Astrocyte of the spinal cord (primary cell): ENCODE data around the gene TES.
"Not testable (repeated sequence)": the region's sequence is repeated elsewhere in the genome, so short reads cannot be mapped to it uniquely, and the experiment has no call there.

ENCODE experiments used
- DNase-seq: peaks from one replicate; pipeline ENCODE4 v3.0.0; 2011; ENCODE audit warnings: low read depth, low spot score
- H3K4me3 ChIP-seq: 2 replicates; pipeline ENCODE4 v1.5.1; 2011; ENCODE audit warnings: low read depth, mild to moderate bottlenecking, low read length, moderate library complexity
- CTCF ChIP-seq: IDR thresholded peaks from 2 replicates; pipeline ENCODE4 v1.5.1; 2012; ENCODE audit warnings: low read depth, mild to moderate bottlenecking, low read length, inconsistent platforms
- in situ Hi-C: cut with HindIII; loops from 2 replicates; pipeline ENCODE4 v1.10.0; 2017; ENCODE audit warnings: low sequenced_read_pairs

Gene TES

GRCh38 chr7:116173051-116174028 is 37.0 kb upstream of the TES start:
- DNase-seq = peak; percentile 77
- H3K4me3 ChIP-seq = no peak overlapping the region
- in situ Hi-C loops = no loop called here
- TF ChIP-seq CTCF = peak; percentile 36

- in situ Hi-C loops, H3K4me3 ChIP-seq, DNase-seq: not testable (repeated sequence)
Observed at GRCh38 chr7:116175095-116175494, 35.2 kb upstream of the TES start.

DNA sequence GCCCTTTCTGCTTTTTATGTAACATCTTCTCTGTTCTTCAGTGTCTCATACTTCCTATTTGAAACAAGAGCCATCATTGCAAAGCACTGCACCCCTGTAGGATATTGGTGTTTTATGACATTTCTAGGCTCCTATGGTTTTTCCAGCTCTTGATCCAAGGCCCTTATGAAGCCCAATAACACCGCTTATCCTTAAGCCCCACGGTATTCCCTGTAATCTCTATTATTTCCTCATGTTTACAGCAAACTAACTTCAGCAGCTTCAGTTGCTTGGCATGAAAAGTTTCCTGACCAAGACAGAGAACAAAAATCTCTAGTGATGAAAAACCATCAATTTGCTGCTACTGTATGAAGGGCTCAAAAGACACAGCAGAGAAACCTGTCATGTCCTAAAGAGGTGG is 34.1 kb upstream of the TES start:
- H3K4me3 ChIP-seq = no peak overlapping the region
- no peak for DNase-seq
- in situ Hi-C loops = no loop called here
- TF ChIP-seq CTCF = no peak

DNA sequence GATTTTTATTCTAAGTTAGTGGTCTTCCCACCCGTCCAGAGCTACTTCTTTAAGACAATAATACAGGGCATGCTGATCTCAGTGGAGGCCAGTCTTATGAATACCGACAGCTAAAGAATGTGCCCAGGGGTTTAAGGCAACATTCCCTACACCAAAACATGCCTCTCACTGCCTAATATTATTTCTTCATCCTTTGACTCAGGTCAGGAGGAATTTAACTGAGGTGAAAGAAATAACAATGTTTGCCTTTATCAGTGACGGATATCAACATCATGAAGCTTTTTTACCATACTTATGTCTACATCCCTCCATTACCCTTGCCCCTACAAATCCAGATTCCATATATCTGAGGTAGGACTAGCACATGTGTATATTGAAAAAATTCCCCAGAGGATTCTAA is 33.3 kb upstream of the TES start:
- no peak overlapping the region for H3K4me3 ChIP-seq
- in situ Hi-C loops = no loop called here
- TF ChIP-seq CTCF = no peak
- DNase-seq = peak; percentile 90

DNA sequence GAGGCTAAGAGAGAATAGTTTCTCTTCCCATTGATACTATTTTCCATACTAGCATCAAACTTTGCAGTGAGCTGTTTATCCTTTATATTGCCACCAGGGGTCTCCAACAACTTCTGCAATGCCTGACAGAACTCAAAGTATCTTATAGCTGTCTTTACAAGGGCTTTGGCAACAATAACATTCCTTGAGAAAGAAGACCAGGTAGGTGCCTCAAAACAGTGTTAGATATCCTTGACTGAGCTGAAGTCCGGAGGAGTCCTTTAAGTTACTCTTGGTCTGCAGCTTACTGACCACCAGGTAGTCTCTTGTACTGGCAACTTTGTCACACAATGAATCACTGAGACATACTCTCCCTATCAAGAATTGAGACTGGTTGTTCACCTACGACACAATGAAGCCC is 30.0 kb upstream of the TES start:
- no peak overlapping the region for H3K4me3 ChIP-seq
- peak; percentile 73 for DNase-seq
- in situ Hi-C loops = no loop called here
- peak; percentile 72 for TF ChIP-seq CTCF

GRCh38 chr7:116182023-116182422 is 28.3 kb upstream of the TES start:
- in situ Hi-C loops = no loop called here

More at GRCh38 chr7:116182023-116182422, 28.3 kb upstream of the TES start:
- TF ChIP-seq CTCF = no peak
- DNase-seq = no peak
- no peak overlapping the region for H3K4me3 ChIP-seq
